Left lung (tissue), 10 donors: ENCODE measurements around the gene UBAC1. TPM values are rescaled to one million over a fixed set of nuclear protein-coding genes. Genes with fewer than 3 reads are reported as not detected.

ENCODE experiments used
- ATAC-seq: fragments of 200-7000 bp; cut with Tn5 transposase; one replicate; pipeline ENCODE4 v1.9.1; 2020; ENCODE audit warnings: moderate library complexity
- DNase-seq, 4 donors: peaks; one replicate each; pipeline ENCODE4 v3.0.0-alpha.2; 2013 to 2020
- H3K27ac ChIP-seq, 2 donors: fragments of 200-600 bp; sonication (generic) in 1 of 2; one replicate each; pipeline versions ENCODE4 v1.5.0 to v1.8.0; 2020 to 2021
- H3K27me3 ChIP-seq, 2 donors: fragments of 200-600 bp; sonication (generic) in 1 of 2; one replicate each; pipeline versions ENCODE4 v1.5.0 to v1.8.0; 2020 to 2021
- H3K36me3 ChIP-seq, 2 donors: fragments of 200-600 bp; sonication (generic) in 1 of 2; one replicate each; pipeline versions ENCODE4 v1.5.0 to v1.8.0; 2020 to 2021
- H3K4me1 ChIP-seq, 2 donors: fragments of 200-600 bp; one replicate each; pipeline ENCODE4 v1.8.0; 2021
- H3K4me3 ChIP-seq, 2 donors: fragments of 200-600 bp; sonication (generic) in 1 of 2; one replicate each; pipeline versions ENCODE4 v1.5.0 to v1.8.0; 2020 to 2021; ENCODE audit warnings: mild to moderate bottlenecking in 1 of 2
- H3K9me3 ChIP-seq, 2 donors: fragments of 200-600 bp; sonication (generic) in 1 of 2; one replicate each; pipeline versions ENCODE4 v1.5.0 to v1.8.0; 2020 to 2021
- intact Hi-C, 2 donors: fragments of 100-400 bp; cut with DNase I; formaldehyde crosslinking; loops; one replicate each; pipeline versions ENCODE4 v1.11.2 to v1.14.2; 2022
- polyA plus RNA-seq, 6 donors: library from polyadenylated mRNA; unstranded; fragments of 120-200 nt; gene quantifications; one replicate each; pipeline ENCODE4 v1.2.1, GENCODE V29; 2013; ENCODE audit not compliant: insufficient read length in 6 of 6
- total RNA-seq, 2 donors: library from RNA; stranded (reverse); fragmentation: NEBNext Ultra II Directional; extraction: Animal tissue kit (Norgen Biotek cat#: 25700); gene quantifications; one replicate each; pipeline ENCODE4 v1.2.1, GENCODE V29; 2021
- TF ChIP-seq, protein P1 (sequence below), 2 donors: fragments of 200-600 bp; sonication (generic) in 1 of 2; IDR thresholded peaks; one replicate each; pipeline versions ENCODE4 v1.5.0 to v1.8.0; 2021; ENCODE audit warnings: antibody characterized with exemption in 2 of 2
- donor health status: DM: no; HTN: yes; CAD: no.
- donor health status: DM: no; HTN: no; CAD: no.

UBAC1 gene
- total and polyA plus RNA-seq, 8 donors = 28.5 to 40.2 (median 33.5) TPM

DNA sequence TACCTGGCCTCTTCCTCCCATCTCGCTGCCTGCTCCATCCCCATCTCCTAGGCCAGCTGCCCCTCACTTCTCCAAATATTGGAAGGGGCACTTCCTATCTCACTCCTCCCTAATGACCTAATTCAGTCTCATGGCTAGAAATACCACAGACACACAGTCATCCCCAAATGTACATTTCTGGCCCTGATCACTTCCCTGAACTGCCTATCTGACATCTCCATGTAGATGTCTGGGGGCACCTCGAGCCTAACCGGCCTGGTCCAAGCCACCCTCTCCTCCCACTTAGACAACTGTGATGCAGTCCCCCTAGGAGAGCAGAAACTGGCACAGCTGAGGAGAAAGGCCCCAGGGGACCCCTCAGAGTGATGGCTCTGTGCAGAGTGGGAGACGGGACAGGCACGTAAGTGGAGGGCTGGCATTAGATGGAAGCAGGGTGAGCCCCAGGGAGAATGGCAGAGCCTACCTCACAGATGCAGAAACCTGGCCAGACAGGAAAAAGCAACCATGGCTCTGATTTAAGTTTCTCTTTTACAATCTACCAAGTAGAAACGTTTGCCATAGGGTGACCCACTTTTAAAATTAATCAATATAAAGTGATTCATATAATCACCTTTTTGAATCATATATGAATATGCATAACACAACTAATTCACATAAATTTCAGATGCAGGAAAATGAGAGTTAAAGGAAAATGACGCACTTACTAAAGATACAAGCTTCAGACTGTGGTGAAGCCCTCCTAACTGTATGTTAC lies 75.9 kb downstream of the UBAC1 start:
- peaks cover 0 to 15% of the 10 kb centered on the region in 2 donors for H3K36me3 ChIP-seq
- H3K27me3 ChIP-seq = no peaks in the 10 kb centered on the region
- TF ChIP-seq, protein P1, sequence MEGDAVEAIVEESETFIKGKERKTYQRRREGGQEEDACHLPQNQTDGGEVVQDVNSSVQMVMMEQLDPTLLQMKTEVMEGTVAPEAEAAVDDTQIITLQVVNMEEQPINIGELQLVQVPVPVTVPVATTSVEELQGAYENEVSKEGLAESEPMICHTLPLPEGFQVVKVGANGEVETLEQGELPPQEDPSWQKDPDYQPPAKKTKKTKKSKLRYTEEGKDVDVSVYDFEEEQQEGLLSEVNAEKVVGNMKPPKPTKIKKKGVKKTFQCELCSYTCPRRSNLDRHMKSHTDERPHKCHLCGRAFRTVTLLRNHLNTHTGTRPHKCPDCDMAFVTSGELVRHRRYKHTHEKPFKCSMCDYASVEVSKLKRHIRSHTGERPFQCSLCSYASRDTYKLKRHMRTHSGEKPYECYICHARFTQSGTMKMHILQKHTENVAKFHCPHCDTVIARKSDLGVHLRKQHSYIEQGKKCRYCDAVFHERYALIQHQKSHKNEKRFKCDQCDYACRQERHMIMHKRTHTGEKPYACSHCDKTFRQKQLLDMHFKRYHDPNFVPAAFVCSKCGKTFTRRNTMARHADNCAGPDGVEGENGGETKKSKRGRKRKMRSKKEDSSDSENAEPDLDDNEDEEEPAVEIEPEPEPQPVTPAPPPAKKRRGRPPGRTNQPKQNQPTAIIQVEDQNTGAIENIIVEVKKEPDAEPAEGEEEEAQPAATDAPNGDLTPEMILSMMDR (IDR thresholded peaks at IDR 0.05) = no peak
- DNase-seq (no peak), ATAC-seq (no peak)
- intact Hi-C loops = no loop called here
- no peak overlapping the region for H3K27ac ChIP-seq
- peaks cover 12 to 56% of the 10 kb centered on the region in 2 donors for H3K4me1 ChIP-seq
- H3K4me3 ChIP-seq = no peak overlapping the region
- H3K9me3 ChIP-seq = no peaks in the 10 kb centered on the region

DNA sequence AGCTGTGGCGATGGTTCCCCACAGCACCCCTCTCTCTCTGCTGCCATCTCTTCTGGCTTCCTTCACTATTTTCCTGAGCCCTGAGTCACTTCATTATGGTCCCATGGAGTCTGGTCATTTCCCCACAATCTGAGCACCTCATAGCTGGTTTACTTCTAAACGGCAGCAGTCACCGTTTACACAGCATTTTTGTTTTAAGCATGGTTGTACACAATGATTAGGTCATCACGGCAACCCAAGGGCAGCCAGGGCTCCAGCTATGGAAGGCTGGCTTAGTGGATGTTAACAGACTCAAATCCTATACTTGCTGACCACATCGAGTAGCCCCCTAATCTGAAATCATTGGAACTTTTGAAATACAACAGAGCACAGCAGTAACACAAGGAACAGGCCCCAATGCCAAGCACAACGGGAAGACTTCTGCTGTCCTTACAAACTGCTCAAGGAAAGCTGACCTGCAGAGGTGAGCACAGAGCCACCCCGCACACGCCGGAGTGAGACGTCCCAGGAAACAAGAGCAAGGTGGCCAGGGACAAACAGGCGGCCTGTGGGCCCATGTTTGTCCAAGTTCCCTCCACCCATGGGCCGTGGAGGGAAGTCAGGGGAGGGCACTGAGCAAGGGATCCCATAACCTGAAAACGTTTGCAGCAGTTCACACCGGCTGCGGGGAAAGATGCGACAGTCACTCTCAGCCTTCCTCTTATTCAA lies 76.7 kb downstream of the UBAC1 start:
- Histone ChIP-seq H3K27me3 (no peaks in the 10 kb centered on the region), H3K36me3 (peaks cover 0 to 15% of the 10 kb centered on the region in 2 donors), H3K27ac (no peak overlapping the region), H3K4me1 (peaks cover 12 to 49% of the 10 kb centered on the region in 2 donors), H3K9me3 (no peaks in the 10 kb centered on the region), H3K4me3 (no peak overlapping the region)
- DNase-seq (no peak), ATAC-seq (no peak)
- intact Hi-C loops = no loop called here
- TF ChIP-seq, protein P1 (IDR thresholded peaks at IDR 0.05) = no peak

DNA sequence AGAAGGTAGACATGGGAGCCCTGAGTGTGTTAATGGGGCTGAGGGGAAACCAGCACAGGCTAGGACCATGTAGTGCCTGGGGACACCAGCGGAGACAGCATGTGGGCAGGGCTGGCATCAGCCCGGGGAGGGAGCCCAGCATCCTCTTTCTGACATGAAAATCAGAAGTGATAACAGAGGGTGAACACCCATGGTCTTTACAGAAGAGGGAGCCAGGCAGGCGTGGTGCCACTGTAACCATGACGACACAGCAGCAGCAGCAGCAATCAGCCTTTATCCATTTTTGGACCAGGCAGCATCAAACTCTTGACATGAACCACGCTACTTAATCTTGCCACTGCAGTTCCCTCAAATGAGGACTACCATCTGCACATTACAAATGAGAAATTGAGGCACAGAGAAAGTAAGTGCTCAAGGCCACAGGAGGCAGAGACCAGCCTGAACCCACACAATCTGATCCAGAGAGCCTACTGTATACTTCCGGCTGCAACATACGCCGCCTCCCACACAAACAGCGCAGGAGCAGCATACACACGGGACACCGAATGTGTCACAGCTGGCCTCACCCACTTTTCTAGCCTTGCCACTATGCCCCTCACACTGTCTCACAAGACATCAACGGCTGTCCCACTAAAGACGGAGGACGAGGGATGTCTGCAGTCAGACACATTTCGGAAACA lies 77.6 kb downstream of the UBAC1 start:
- Histone ChIP-seq H3K36me3 (peaks cover 0 to 15% of the 10 kb centered on the region in 2 donors), H3K4me3 (no peak overlapping the region), H3K9me3 (no peaks in the 10 kb centered on the region), H3K27me3 (no peaks in the 10 kb centered on the region), H3K4me1 (peaks cover 12 to 42% of the 10 kb centered on the region in 2 donors), H3K27ac (no peak overlapping the region)
- TF ChIP-seq, protein P1 (IDR thresholded peaks at IDR 0.05) = no peak
- ATAC-seq = no peak
- no peak for DNase-seq
- intact Hi-C loops = no loop called here

Other genes with a start within 250 kb of the UBAC1 start
- gene CAMSAP1, start 53.8 kb downstream of the UBAC1 start, total RNA-seq = 10 to 100 TPM; 22.9 to 27.0 TPM
- 10 to 100 TPM; 20.4 to 26.5 (median 24.0) TPM for gene CAMSAP1, start 53.8 kb downstream of the UBAC1 start, polyA plus RNA-seq
- gene NACC2, start 133.9 kb upstream of the UBAC1 start, total RNA-seq = 10 to 100 TPM; 25.2 to 29.5 TPM
- gene NACC2, start 133.9 kb upstream of the UBAC1 start, polyA plus RNA-seq = 1 to 10 TPM; 3.6 to 7.4 (median 5.3) TPM
- 10 to 100 TPM; 30.4 to 42.1 TPM for gene TMEM250, start 157.5 kb upstream of the UBAC1 start, total RNA-seq
- gene TMEM250, start 157.5 kb upstream of the UBAC1 start, polyA plus RNA-seq = 10 to 100 TPM; 10.7 to 19.0 (median 16.0) TPM
- gene LHX3, start 243.8 kb upstream of the UBAC1 start, total RNA-seq = not detected
- not detected for gene LHX3, start 243.8 kb upstream of the UBAC1 start, polyA plus RNA-seq